ENCODE data around the gene LNX1.

DNA sequence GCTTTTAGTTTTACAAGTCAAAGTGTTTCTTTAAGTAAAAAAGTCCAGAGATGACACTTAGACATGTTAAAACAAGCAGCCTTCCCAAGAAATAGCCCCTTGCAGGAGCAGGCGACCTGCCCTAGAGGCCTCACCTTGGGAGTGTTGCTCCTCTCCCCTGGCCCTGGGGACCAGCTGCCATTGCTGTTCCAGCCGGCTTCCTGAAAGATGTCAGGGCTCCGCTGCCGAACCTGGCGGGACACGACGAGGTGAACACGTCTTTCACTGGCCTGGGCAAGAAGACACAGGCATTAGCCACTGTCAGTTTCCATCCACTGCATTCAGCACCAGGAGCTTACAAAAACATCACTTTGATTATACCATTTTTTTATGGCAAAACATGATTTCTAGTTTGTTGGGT is 109.7 kb downstream of the LNX1 start:
- TF ChIP-seq CREM (IDR thresholded peaks at IDR 0.05) = no peak
- TF ChIP-seq CREM (CRISPR knock-in tag; IDR thresholded peaks at IDR 0.05) = no peak
- no peak for TF ChIP-seq ZBTB1 (CRISPR knock-in tag; IDR thresholded peaks at IDR 0.05; ENCODE audit: borderline replicate concordance)

Measured in HepG2 (cell line).